Ovary (tissue), 3 donors: ENCODE data around the gene NAV2.

Experiments
- EP300 ChIP-seq: sonication (generic); formaldehyde crosslinking; IDR thresholded peaks from one replicate; pipeline ENCODE4 v1.6.1; 2017; ENCODE audit warnings: antibody characterized with exemption
- POLR2A ChIP-seq: fragments of 450-650 bp; IDR thresholded peaks from one replicate; pipeline ENCODE4 v1.6.1; 2017; ENCODE audit warnings: antibody characterized with exemption, mild to moderate bottlenecking, moderate library complexity
- TF ChIP-seq, protein P1 (sequence below), 3 donors: fragments of 450-650 bp in 2 of 3; fragments of 200-600 bp in 1 of 3; IDR thresholded peaks; one replicate each; pipeline versions ENCODE4 v1.5.1 to v1.8.0; 2016 to 2022; ENCODE audit warnings: antibody characterized with exemption in 3 of 3, mild to moderate bottlenecking in 1 of 3
- donor health status: DM: no; HTN: no; CAD: no.

DNA sequence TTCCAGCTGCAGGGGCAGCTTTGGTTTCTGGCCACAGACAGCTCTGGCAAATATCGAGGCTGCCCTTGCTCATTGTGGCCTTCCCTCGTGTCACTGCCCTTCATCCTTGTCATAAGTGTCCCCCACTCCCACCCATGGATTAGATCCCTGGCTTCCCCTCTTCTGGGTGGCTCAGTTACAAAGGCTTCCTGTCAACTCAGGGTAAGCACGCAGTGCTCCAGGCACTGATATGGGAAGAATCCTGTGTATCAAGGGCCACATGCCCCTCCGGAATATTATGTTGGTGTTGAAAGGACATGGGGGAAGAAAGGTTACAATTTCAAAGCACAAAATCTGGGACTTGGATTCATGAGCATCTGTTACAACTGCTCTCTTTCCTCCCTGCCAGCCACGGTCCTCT is 319.5 kb downstream of the NAV2 start:
- TF ChIP-seq, protein P1, sequence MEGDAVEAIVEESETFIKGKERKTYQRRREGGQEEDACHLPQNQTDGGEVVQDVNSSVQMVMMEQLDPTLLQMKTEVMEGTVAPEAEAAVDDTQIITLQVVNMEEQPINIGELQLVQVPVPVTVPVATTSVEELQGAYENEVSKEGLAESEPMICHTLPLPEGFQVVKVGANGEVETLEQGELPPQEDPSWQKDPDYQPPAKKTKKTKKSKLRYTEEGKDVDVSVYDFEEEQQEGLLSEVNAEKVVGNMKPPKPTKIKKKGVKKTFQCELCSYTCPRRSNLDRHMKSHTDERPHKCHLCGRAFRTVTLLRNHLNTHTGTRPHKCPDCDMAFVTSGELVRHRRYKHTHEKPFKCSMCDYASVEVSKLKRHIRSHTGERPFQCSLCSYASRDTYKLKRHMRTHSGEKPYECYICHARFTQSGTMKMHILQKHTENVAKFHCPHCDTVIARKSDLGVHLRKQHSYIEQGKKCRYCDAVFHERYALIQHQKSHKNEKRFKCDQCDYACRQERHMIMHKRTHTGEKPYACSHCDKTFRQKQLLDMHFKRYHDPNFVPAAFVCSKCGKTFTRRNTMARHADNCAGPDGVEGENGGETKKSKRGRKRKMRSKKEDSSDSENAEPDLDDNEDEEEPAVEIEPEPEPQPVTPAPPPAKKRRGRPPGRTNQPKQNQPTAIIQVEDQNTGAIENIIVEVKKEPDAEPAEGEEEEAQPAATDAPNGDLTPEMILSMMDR (IDR thresholded peaks at IDR 0.05) = no peak
- no peak for TF ChIP-seq POLR2A
- TF ChIP-seq EP300 = no peak
